ENCODE data around the gene TMEM11.

Gene TMEM11

DNA sequence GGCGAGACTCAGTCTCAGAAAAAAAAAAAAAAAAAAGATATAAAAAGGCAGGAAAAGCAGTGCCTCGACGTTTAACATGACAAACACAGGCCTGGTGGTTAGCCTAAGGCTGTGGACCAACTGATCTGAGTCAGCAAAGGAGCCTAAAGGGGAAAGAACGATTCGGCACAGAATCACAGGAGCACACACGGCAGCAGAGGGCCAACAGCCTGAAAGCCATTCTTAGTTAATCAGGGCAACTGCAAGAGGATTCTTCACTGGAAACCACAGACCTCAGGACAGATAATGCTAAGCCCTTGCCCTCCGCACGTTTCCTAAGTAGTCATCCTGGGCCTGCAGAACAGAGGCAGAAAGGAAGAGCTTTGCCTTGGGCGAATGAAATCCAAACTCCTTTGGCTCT, 14.7 kb downstream of the TMEM11 start:
- no peak for DNase-seq (ENCODE audit: low read depth in 1 of 2, low spot score in 1 of 2)
- H3K27ac ChIP-seq (replicated peaks): no peak overlapping the region
- no peak overlapping the region for H3K4me3 ChIP-seq (replicated peaks; ENCODE audit: insufficient read depth, low read length)
- no peaks in the 10 kb centered on the region for H3K27me3 ChIP-seq (ENCODE audit: insufficient read depth, poor library complexity, severe bottlenecking)
- no peak for TF ChIP-seq POLR2AphosphoS5 (IDR thresholded peaks at IDR 0.05; ENCODE audit: low read depth)
- TF ChIP-seq, protein P1, sequence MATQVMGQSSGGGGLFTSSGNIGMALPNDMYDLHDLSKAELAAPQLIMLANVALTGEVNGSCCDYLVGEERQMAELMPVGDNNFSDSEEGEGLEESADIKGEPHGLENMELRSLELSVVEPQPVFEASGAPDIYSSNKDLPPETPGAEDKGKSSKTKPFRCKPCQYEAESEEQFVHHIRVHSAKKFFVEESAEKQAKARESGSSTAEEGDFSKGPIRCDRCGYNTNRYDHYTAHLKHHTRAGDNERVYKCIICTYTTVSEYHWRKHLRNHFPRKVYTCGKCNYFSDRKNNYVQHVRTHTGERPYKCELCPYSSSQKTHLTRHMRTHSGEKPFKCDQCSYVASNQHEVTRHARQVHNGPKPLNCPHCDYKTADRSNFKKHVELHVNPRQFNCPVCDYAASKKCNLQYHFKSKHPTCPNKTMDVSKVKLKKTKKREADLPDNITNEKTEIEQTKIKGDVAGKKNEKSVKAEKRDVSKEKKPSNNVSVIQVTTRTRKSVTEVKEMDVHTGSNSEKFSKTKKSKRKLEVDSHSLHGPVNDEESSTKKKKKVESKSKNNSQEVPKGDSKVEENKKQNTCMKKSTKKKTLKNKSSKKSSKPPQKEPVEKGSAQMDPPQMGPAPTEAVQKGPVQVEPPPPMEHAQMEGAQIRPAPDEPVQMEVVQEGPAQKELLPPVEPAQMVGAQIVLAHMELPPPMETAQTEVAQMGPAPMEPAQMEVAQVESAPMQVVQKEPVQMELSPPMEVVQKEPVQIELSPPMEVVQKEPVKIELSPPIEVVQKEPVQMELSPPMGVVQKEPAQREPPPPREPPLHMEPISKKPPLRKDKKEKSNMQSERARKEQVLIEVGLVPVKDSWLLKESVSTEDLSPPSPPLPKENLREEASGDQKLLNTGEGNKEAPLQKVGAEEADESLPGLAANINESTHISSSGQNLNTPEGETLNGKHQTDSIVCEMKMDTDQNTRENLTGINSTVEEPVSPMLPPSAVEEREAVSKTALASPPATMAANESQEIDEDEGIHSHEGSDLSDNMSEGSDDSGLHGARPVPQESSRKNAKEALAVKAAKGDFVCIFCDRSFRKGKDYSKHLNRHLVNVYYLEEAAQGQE (IDR thresholded peaks at IDR 0.05; ENCODE audit: insufficient replicate concordance, low read depth): no peak
- TF ChIP-seq SPI1 (IDR thresholded peaks at IDR 0.05; ENCODE audit: borderline replicate concordance, low read depth): no peak
- TF ChIP-seq, protein P2, sequence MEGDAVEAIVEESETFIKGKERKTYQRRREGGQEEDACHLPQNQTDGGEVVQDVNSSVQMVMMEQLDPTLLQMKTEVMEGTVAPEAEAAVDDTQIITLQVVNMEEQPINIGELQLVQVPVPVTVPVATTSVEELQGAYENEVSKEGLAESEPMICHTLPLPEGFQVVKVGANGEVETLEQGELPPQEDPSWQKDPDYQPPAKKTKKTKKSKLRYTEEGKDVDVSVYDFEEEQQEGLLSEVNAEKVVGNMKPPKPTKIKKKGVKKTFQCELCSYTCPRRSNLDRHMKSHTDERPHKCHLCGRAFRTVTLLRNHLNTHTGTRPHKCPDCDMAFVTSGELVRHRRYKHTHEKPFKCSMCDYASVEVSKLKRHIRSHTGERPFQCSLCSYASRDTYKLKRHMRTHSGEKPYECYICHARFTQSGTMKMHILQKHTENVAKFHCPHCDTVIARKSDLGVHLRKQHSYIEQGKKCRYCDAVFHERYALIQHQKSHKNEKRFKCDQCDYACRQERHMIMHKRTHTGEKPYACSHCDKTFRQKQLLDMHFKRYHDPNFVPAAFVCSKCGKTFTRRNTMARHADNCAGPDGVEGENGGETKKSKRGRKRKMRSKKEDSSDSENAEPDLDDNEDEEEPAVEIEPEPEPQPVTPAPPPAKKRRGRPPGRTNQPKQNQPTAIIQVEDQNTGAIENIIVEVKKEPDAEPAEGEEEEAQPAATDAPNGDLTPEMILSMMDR (IDR thresholded peaks at IDR 0.05; ENCODE audit: insufficient read depth, low read length): no peak
- TF ChIP-seq GABPA (IDR thresholded peaks at IDR 0.05; ENCODE audit: low read depth): no peak

DNA sequence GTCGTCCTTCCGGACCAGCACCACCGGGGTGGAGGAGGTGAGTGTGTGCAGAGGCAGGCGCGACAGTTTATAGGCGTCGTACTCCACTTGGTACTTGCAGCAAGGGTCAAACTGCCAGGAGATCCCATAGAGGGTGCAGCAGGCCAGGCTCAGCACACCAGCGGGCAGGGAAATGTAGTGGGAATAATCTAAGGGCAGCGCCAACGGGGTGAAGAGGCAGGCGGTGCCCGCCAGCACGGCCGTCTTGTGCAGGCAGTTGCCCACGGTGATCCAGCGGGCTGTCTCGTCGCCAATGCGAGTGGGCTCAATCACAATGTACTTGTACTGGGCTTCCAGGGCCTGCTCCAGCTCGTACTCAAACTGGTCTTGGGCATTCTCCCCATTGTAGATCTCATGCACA, 15.6 kb downstream of the TMEM11 start:
- TF ChIP-seq POLR2AphosphoS5 (IDR thresholded peaks at IDR 0.05; ENCODE audit: low read depth): no peak
- no peak for TF ChIP-seq SPI1 (IDR thresholded peaks at IDR 0.05; ENCODE audit: borderline replicate concordance, low read depth)
- no peak for TF ChIP-seq GABPA (IDR thresholded peaks at IDR 0.05; ENCODE audit: low read depth)
- TF ChIP-seq, protein P1 (IDR thresholded peaks at IDR 0.05; ENCODE audit: insufficient replicate concordance, low read depth): no peak
- TF ChIP-seq, protein P2 (IDR thresholded peaks at IDR 0.05; ENCODE audit: insufficient read depth, low read length): no peak
- DNase-seq (ENCODE audit: low read depth in 1 of 2, low spot score in 1 of 2): no peak
- Histone ChIP-seq H3K27ac (replicated peaks) (no peak overlapping the region), H3K27me3 (ENCODE audit: insufficient read depth, poor library complexity, severe bottlenecking) (no peaks in the 10 kb centered on the region), H3K4me3 (replicated peaks; ENCODE audit: insufficient read depth, low read length) (no peak overlapping the region)

DNA sequence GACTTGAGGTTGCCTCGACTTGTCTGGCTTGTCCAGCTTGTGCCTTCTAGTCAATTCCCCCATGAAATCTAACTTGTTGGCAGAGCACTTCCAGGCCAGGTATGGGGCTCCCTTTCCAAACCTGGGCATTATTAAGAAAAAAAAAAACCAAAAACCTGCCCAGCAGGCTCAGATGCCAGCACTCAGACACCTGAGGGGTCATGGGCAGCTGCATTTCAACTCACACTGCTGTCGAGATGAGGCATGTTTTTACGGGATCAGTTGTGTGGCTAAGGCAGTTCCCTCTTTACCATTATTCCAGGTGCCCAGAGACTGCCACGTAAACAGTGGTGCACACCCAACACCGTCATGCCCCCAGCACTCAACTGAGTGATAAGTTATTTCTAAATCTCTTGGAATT, 17.8 kb downstream of the TMEM11 start:
- DNase-seq (ENCODE audit: low read depth in 1 of 2, low spot score in 1 of 2): no peak

More for the DNA sequence above, 17.8 kb downstream of the TMEM11 start:
- Histone ChIP-seq H3K27me3 (ENCODE audit: insufficient read depth, poor library complexity, severe bottlenecking) (no peaks in the 10 kb centered on the region), H3K27ac (replicated peaks) (no peak overlapping the region), H3K4me3 (replicated peaks; ENCODE audit: insufficient read depth, low read length) (no peak overlapping the region)
- TF ChIP-seq, protein P2 (IDR thresholded peaks at IDR 0.05; ENCODE audit: insufficient read depth, low read length): no peak
- TF ChIP-seq, protein P1 (IDR thresholded peaks at IDR 0.05; ENCODE audit: insufficient replicate concordance, low read depth): no peak
- TF ChIP-seq POLR2AphosphoS5 (IDR thresholded peaks at IDR 0.05; ENCODE audit: low read depth): no peak
- TF ChIP-seq SPI1 (IDR thresholded peaks at IDR 0.05; ENCODE audit: borderline replicate concordance, low read depth): no peak
- no peak for TF ChIP-seq GABPA (IDR thresholded peaks at IDR 0.05; ENCODE audit: low read depth)
